HFFc6 (cell line): ENCODE results near the gene RPS6KA2. TPM values are rescaled to one million over a fixed set of nuclear protein-coding genes. Genes with fewer than 3 reads are reported as not detected.

Experiments used
- DNase-seq: peaks from one replicate; pipeline ENCODE4 v3.0.0-alpha.2; 2018
- H3K27ac Mint-ChIP-seq: 2 replicates; pipeline ENCODE4 v1.8.0; 2020; ENCODE audit warnings: mild to moderate bottlenecking, mixed read lengths
- H3K27me3 Mint-ChIP-seq: 2 replicates; pipeline ENCODE4 v1.8.0; 2021; ENCODE audit warnings: mild to moderate bottlenecking, moderate library complexity, mixed read lengths; ENCODE audit not compliant: insufficient read depth
- H3K36me3 Mint-ChIP-seq: 2 replicates; pipeline ENCODE4 v1.8.0; 2021; ENCODE audit warnings: low read depth, mixed read lengths
- H3K4me1 Mint-ChIP-seq: 2 replicates; pipeline ENCODE4 v1.8.0; 2020; ENCODE audit warnings: low read depth, mixed read lengths
- H3K4me3 Mint-ChIP-seq: 2 replicates; pipeline ENCODE4 v1.8.0; 2020; ENCODE audit warnings: mild to moderate bottlenecking, moderate library complexity, mixed read lengths
- H3K9me3 Mint-ChIP-seq: 2 replicates; pipeline ENCODE4 v1.8.0; 2020; ENCODE audit warnings: mild to moderate bottlenecking, mixed read lengths
- total RNA-seq, 6 experiments: library from RNA; stranded (reverse); fragmentation: NEBNext Ultra II Directional; extraction: Animal tissue kit (Norgen Biotek cat#: 25700); gene quantifications; 2 replicates in 1 of 6; 3 replicates in 5 of 6; pipeline ENCODE4 v1.2.3, GENCODE V29; 2021
- TF ChIP-seq, protein P1 (sequence below): fragments of 200-600 bp; sonication (generic); IDR thresholded peaks from 2 replicates; pipeline ENCODE4 v1.5.0; 2021; ENCODE audit warnings: antibody characterized with exemption, mild to moderate bottlenecking

RPS6KA2 gene
- total RNA-seq, 6 experiments from 2014 or later: 10.1 to 13.9 (median 11.9) TPM

DNA sequence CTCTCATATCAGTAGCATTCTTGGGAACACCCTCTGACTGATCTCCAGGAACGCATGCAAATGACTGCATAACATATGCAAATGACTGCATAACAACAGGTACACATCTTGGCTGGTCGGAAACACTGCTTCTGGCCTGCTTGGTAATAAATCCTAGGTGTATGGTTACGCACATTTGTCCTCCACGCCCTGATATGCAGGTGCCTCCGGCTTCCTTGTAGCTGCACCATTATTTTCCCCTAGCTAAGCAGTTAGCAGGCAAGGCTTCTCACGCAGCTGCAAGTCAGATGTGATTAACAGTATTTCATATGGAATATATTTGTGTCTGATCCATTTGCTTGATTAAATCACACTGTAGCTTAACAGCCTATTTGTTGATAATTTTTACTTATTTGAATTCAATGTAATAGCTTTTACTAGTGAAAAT lies 5.9 kb downstream of the RPS6KA2 start:
- H3K36me3 Mint-ChIP-seq: peaks cover 11% of the 10 kb centered on the region
- peak overlapping the region; percentile 77 for H3K27ac Mint-ChIP-seq
- H3K4me3 Mint-ChIP-seq: no peak overlapping the region
- peaks cover 60% of the 10 kb centered on the region for H3K4me1 Mint-ChIP-seq
- peaks cover 4% of the 10 kb centered on the region for H3K9me3 Mint-ChIP-seq
- DNase-seq: no peak
- TF ChIP-seq, protein P1, sequence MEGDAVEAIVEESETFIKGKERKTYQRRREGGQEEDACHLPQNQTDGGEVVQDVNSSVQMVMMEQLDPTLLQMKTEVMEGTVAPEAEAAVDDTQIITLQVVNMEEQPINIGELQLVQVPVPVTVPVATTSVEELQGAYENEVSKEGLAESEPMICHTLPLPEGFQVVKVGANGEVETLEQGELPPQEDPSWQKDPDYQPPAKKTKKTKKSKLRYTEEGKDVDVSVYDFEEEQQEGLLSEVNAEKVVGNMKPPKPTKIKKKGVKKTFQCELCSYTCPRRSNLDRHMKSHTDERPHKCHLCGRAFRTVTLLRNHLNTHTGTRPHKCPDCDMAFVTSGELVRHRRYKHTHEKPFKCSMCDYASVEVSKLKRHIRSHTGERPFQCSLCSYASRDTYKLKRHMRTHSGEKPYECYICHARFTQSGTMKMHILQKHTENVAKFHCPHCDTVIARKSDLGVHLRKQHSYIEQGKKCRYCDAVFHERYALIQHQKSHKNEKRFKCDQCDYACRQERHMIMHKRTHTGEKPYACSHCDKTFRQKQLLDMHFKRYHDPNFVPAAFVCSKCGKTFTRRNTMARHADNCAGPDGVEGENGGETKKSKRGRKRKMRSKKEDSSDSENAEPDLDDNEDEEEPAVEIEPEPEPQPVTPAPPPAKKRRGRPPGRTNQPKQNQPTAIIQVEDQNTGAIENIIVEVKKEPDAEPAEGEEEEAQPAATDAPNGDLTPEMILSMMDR: no peak
- peaks cover 1% of the 10 kb centered on the region; the same call in 1 of the 2 replicates for H3K27me3 Mint-ChIP-seq

DNA sequence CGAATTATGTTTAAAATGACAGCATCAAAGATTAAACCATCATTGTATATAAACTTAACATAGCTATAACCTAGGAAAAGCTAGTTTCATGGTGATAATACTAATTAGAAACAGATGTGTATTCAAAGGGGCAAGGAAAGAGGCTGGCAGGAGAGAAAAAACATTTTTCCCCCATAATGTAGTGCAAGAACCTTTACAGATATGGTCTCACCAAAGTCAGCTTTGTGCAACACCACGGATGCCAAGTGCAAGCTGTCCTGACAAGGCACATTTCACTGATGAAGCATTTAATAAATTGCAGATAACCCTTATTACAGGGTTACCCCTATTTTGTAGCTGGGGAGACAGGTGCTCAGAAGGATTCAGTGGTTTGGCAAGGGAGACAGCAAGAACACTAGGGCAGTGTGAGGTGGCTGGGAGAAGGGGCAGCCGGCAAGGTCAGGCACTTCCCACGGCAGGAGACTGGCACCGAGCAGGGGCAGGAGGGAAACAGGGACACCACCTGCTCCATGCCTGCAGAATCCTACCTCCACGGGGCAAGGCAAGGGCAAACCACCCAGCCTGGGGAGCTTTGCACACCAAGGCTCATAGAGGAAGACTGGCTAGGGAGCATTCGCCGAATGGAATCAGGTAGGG lies 6.5 kb downstream of the RPS6KA2 start:
- Mint-ChIP-seq H3K9me3 (peaks cover 4% of the 10 kb centered on the region), H3K27ac (peak overlapping the region; percentile 77), H3K27me3 (peaks cover 1% of the 10 kb centered on the region; the same call in 1 of the 2 replicates), H3K4me1 (peaks cover 55% of the 10 kb centered on the region), H3K36me3 (peaks cover 11% of the 10 kb centered on the region), H3K4me3 (peak overlapping the region; percentile 39)
- TF ChIP-seq, protein P1: no peak
- DNase-seq: no peak

DNA sequence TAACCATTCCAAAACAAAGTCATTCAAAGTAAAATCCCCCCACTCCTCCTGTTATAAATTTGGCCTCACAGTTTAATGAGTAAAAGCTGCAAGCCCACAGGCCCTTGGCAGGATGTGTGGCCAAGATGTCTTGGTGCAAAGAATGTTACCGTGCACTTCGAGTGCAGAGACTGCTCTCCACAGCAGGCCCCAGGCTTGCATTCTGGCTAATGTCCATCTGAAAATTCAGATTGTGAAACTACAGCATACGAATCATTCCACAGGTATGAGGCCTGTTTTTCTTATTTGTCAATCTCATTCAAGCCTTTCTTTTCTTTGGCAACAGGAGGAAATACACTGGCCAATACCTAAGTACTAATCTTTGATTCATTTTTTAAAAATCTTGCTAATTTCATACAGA lies 7.1 kb downstream of the RPS6KA2 start:
- H3K4me3 Mint-ChIP-seq: peak overlapping the region; percentile 39
- H3K9me3 Mint-ChIP-seq: peaks cover 4% of the 10 kb centered on the region
- no peaks in the 10 kb centered on the region; the same call in 1 of the 2 replicates for H3K27me3 Mint-ChIP-seq
- TF ChIP-seq, protein P1: no peak
- H3K36me3 Mint-ChIP-seq: peaks cover 15% of the 10 kb centered on the region
- peak; percentile 95 for DNase-seq
- H3K27ac Mint-ChIP-seq: peak overlapping the region; percentile 77
- peaks cover 53% of the 10 kb centered on the region for H3K4me1 Mint-ChIP-seq

DNA sequence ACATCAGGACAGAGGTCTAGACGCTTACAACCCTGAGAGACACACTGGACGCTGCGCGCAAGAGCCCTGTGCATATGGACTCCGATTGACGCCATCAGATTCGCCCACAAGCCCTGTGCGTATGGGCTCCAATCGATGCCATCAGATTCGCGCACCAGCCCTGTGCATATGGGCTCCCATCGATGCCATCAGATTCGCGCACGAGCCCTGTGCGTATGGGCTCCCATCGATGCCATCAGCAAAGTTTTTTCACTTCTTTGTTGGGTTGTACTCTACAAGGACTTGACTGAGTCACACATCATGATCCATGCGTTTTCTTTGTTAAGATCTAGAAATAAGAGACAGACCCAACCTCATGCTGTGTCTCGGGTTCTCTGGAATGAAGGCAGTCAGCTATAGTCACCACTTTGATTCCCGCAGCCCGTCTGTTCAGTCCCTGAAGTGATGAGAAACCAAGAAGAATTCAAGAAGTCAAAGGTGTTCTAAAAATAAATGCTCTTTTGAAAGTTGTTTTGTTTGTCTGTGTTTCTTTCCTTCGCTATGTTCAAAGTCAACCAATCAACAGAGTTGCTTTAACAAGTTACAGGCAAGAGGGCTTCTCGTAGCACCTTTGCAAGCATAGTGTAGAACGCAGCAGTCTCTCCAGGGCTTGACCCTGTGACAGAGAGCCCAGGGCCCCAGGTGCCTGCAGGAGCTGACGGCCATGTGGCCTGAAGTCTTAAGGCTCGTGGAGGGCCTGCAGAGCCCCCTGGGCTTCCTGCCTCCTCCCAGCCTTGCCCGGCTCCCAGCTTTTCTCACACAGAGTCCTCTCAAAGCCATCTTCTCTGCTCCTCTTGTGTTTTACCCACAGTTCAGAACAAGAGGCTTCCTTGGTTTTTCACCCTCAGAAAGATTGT lies 7.9 kb downstream of the RPS6KA2 start:
- Mint-ChIP-seq H3K4me3 (peak overlapping the region; percentile 39), H3K36me3 (peaks cover 15% of the 10 kb centered on the region), H3K27me3 (peaks cover 1% of the 10 kb centered on the region), H3K4me1 (peaks cover 54% of the 10 kb centered on the region), H3K27ac (peak overlapping the region; percentile 77), H3K9me3 (peaks cover 4% of the 10 kb centered on the region)
- TF ChIP-seq, protein P1: no peak
- DNase-seq: peak; percentile 77

DNA sequence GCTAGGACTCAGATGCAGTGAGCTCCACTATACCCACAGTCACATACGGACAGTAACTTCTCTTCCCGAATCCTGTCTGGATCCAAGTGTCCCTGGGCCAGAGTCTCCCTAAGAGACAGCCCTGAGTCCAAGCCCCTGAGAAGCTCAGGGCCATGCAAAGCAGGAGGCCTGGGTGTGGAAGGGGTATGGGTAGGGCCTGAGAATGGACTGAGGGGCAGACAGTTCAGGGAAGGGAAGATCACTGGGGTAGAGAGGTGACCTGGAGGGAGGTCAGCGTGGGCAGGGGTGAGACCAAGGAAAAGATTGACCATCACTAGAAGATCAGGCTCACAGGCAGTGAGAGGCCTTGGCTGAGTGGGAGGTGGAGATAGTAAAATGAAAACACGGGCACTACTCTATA lies 8.8 kb downstream of the RPS6KA2 start:
- Mint-ChIP-seq H3K9me3 (peaks cover 4% of the 10 kb centered on the region), H3K36me3 (peaks cover 15% of the 10 kb centered on the region), H3K27me3 (peaks cover 1% of the 10 kb centered on the region), H3K27ac (peak overlapping the region; percentile 77), H3K4me3 (no peak overlapping the region), H3K4me1 (peaks cover 51% of the 10 kb centered on the region)
- DNase-seq: no peak
- TF ChIP-seq, protein P1: no peak
